ENCODE data around the gene FCRL5.

Gene FCRL5

DNA sequence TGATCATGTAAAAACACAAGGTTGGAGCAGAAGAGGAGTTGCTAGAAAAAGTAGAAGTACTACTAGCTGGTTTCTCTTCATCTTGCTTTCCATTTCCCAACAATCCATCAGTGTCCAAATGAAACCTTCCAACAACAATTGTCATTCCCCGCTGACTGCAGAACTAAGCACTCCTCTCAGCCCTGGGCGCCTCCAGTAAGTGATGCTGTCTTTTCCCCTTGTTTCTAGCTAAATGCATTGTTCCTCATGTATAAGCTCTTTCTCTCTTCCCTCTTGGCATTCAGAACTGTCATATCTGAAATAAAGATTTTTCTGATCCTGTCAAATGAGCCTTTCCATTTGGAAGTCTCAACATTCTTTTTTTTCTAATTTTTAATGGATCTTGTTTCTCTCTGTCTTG is 68.7 kb downstream of the FCRL5 start:
- no peaks in the 10 kb centered on the region for H3K79me2 ChIP-seq
- TF ChIP-seq, protein P1, sequence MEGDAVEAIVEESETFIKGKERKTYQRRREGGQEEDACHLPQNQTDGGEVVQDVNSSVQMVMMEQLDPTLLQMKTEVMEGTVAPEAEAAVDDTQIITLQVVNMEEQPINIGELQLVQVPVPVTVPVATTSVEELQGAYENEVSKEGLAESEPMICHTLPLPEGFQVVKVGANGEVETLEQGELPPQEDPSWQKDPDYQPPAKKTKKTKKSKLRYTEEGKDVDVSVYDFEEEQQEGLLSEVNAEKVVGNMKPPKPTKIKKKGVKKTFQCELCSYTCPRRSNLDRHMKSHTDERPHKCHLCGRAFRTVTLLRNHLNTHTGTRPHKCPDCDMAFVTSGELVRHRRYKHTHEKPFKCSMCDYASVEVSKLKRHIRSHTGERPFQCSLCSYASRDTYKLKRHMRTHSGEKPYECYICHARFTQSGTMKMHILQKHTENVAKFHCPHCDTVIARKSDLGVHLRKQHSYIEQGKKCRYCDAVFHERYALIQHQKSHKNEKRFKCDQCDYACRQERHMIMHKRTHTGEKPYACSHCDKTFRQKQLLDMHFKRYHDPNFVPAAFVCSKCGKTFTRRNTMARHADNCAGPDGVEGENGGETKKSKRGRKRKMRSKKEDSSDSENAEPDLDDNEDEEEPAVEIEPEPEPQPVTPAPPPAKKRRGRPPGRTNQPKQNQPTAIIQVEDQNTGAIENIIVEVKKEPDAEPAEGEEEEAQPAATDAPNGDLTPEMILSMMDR (IDR thresholded peaks at IDR 0.05), result no peak
- no peak overlapping the region for H3K27ac ChIP-seq
- H3K4me1 ChIP-seq, result no peaks in the 10 kb centered on the region
- H3K36me3 ChIP-seq (ENCODE audit: control insufficient read depth, insufficient read depth, low read length), result no peaks in the 10 kb centered on the region
- no peak overlapping the region for H3K9ac ChIP-seq
- no peak overlapping the region for H3K4me2 ChIP-seq (ENCODE audit: low read length)
- H3K9me3 ChIP-seq (ENCODE audit: control insufficient read depth, low read length), result no peaks in the 10 kb centered on the region
- H2AFZ ChIP-seq, result no peak overlapping the region
- no peak overlapping the region for H3K4me3 ChIP-seq (ENCODE audit: low read depth, low read length)
- H3K27me3 ChIP-seq (ENCODE audit: control insufficient read depth, insufficient read depth, low read length), result no peaks in the 10 kb centered on the region

DNA sequence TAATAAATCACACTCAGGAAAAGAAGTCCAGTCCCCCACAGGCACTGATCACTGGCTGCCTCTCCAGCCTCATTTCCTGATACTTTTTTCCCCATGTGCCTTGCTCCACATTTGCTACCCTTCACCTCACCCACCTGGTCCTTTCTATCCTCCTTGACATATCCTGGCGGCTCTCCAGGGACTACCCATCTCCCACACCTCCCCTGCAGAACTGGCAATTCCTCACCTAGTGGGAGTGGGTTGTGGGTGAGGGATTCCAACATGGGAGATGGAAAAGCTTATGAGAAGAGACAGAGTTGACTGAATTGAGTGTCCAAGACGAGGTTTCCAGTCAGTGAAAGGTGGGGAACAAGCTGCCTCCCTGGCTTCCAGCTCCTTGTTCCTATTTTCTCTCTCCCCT is 69.6 kb downstream of the FCRL5 start:
- H3K9ac ChIP-seq, result no peak overlapping the region
- H3K4me3 ChIP-seq (ENCODE audit: low read depth, low read length), result no peak overlapping the region
- no peaks in the 10 kb centered on the region for H3K27me3 ChIP-seq (ENCODE audit: control insufficient read depth, insufficient read depth, low read length)
- H3K4me1 ChIP-seq, result no peaks in the 10 kb centered on the region
- no peaks in the 10 kb centered on the region for H3K79me2 ChIP-seq
- no peak overlapping the region for H2AFZ ChIP-seq
- no peak overlapping the region for H3K4me2 ChIP-seq (ENCODE audit: low read length)
- H3K27ac ChIP-seq, result no peak overlapping the region
- H3K9me3 ChIP-seq (ENCODE audit: control insufficient read depth, low read length), result no peaks in the 10 kb centered on the region
- TF ChIP-seq, protein P1 (IDR thresholded peaks at IDR 0.05), result no peak
- H3K36me3 ChIP-seq (ENCODE audit: control insufficient read depth, insufficient read depth, low read length), result no peaks in the 10 kb centered on the region

DNA sequence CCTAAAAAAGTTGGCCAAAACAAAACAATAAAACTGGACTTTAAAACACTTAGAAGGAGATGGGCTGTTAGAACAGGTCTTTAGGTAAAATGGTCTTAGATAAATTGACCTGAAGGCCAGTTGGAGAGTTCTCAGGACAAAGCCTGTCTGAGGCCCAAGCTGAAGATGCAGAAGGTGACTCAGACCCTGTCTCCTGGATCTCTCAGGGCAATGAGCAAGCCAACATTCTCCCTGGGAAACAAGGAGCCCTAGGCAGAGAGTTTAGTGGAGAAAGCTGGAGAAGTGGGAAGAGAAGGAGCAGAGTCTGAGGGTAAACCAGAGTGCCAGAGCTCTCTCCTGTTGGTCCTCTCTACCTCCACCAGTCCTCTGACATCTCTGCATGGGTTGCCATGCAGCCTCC is 70.1 kb downstream of the FCRL5 start:
- no peak overlapping the region for H3K9ac ChIP-seq
- no peaks in the 10 kb centered on the region for H3K79me2 ChIP-seq
- TF ChIP-seq, protein P1 (IDR thresholded peaks at IDR 0.05), result no peak
- no peaks in the 10 kb centered on the region for H3K9me3 ChIP-seq (ENCODE audit: control insufficient read depth, low read length)
- H3K27me3 ChIP-seq (ENCODE audit: control insufficient read depth, insufficient read depth, low read length), result no peaks in the 10 kb centered on the region
- H3K4me1 ChIP-seq, result no peaks in the 10 kb centered on the region
- H3K27ac ChIP-seq, result no peak overlapping the region
- no peaks in the 10 kb centered on the region for H3K36me3 ChIP-seq (ENCODE audit: control insufficient read depth, insufficient read depth, low read length)
- no peak overlapping the region for H3K4me3 ChIP-seq (ENCODE audit: low read depth, low read length)
- no peak overlapping the region for H3K4me2 ChIP-seq (ENCODE audit: low read length)
- no peak overlapping the region for H2AFZ ChIP-seq

DNA sequence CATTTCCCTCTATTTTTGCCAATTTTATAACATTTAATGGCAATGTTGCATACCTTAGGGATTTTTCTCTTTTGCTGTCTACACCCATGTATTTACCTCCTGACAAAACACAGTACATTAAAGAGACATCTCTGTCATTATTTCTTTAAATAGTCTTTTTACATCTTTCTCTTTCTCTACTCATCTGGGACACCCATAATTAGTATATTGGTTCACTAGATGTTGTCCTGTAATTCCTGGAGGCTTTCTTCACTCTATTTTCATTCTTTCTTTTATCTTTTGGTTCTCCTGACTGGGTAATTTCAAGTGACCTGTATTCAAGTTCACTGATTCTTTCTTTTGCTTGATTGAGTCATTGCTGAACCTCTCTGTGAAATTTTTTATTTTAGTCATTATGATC is 74.3 kb downstream of the FCRL5 start:
- H3K36me3 ChIP-seq (ENCODE audit: control insufficient read depth, insufficient read depth, low read length), result no peaks in the 10 kb centered on the region
- H3K79me2 ChIP-seq, result no peaks in the 10 kb centered on the region
- H3K4me3 ChIP-seq (ENCODE audit: low read depth, low read length), result no peak overlapping the region
- H3K27me3 ChIP-seq (ENCODE audit: control insufficient read depth, insufficient read depth, low read length), result no peaks in the 10 kb centered on the region
- no peak overlapping the region for H3K27ac ChIP-seq
- no peak overlapping the region for H3K9ac ChIP-seq
- no peaks in the 10 kb centered on the region for H3K4me1 ChIP-seq
- TF ChIP-seq, protein P1 (IDR thresholded peaks at IDR 0.05), result no peak
- no peak overlapping the region for H3K4me2 ChIP-seq (ENCODE audit: low read length)
- H2AFZ ChIP-seq, result no peak overlapping the region
- H3K9me3 ChIP-seq (ENCODE audit: control insufficient read depth, low read length), result no peaks in the 10 kb centered on the region

DNA sequence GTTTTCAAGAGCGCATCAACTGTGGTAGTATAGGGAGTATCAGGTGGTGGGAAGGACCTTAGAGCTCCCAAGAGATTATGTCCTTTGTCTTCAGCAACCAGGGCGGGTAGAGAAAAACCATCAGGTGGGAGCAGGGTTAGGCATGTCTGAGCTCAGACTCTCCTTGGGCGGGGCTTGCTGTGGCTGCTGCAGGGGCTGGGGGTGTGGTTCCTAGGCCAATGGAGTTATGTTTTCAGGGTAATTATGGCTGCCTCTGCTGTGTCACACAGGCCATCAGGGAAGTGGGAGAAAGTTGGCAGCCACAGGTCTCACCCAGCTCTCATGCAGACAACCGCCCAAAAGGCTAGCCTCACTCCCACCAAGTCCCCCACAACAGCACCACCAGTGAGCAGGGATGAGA is 74.9 kb downstream of the FCRL5 start:
- Histone ChIP-seq H3K79me2 (no peaks in the 10 kb centered on the region), H2AFZ (no peak overlapping the region), H3K9me3 (ENCODE audit: control insufficient read depth, low read length) (no peaks in the 10 kb centered on the region)

More for the DNA sequence above, 74.9 kb downstream of the FCRL5 start:
- no peak overlapping the region for H3K27ac ChIP-seq
- no peak overlapping the region for H3K4me3 ChIP-seq (ENCODE audit: low read depth, low read length)
- H3K27me3 ChIP-seq (ENCODE audit: control insufficient read depth, insufficient read depth, low read length), result no peaks in the 10 kb centered on the region
- TF ChIP-seq, protein P1 (IDR thresholded peaks at IDR 0.05), result no peak
- no peaks in the 10 kb centered on the region for H3K4me1 ChIP-seq
- no peak overlapping the region for H3K9ac ChIP-seq
- no peak overlapping the region for H3K4me2 ChIP-seq (ENCODE audit: low read length)
- H3K36me3 ChIP-seq (ENCODE audit: control insufficient read depth, insufficient read depth, low read length), result no peaks in the 10 kb centered on the region

All from parathyroid adenoma (tissue), 2 donors.